HG03103 (cell line): ENCODE measurements around the gene EPN2.

Source experiments
- ATAC-seq: cut with Tn5 transposase; IDR thresholded peaks from one replicate; pipeline ENCODE4 v1.9.1; 2021; ENCODE audit warnings: low read depth; ENCODE audit not compliant: unreplicated experiment

EPN2 gene

GRCh38 chr17:19361326-19361725 is 124.2 kb downstream of the EPN2 start:
- no peak for ATAC-seq

GRCh38 chr17:19361944-19362276 is 124.7 kb downstream of the EPN2 start:
- no peak for ATAC-seq

- ATAC-seq: peak; percentile 72
These were observed 125.3 kb downstream of the EPN2 start, which contains the start of gene B9D1 for GRCh38 chr17:19362277-19363113. Gene B9D1 (minus strand): TSS chr17:19362723. CDS start chr17:19362569, 154 bp downstream.

- no peak for ATAC-seq
These were observed 125.9 kb downstream of the EPN2 start for GRCh38 chr17:19363114-19363438.

- ATAC-seq: no peak
These were observed 126.4 kb downstream of the EPN2 start for GRCh38 chr17:19363460-19364035.

GRCh38 chr17:19364699-19365498 is 127.7 kb downstream of the EPN2 start:
- ATAC-seq: no peak

GRCh38 chr17:19365499-19365817 is 128.3 kb downstream of the EPN2 start:
- ATAC-seq: no peak

GRCh38 chr17:19365833-19366636 is 128.9 kb downstream of the EPN2 start:
- no peak for ATAC-seq

- ATAC-seq: no peak
These were observed 129.4 kb downstream of the EPN2 start for GRCh38 chr17:19366637-19366972.

- ATAC-seq: no peak
These were observed 131.1 kb downstream of the EPN2 start for GRCh38 chr17:19368229-19368628.

GRCh38 chr17:19369107-19369778 is 132.1 kb downstream of the EPN2 start:
- ATAC-seq: no peak

- ATAC-seq: no peak
These were observed 132.8 kb downstream of the EPN2 start for GRCh38 chr17:19369846-19370492.

- no peak for ATAC-seq
These were observed 133.4 kb downstream of the EPN2 start for GRCh38 chr17:19370493-19370960.

GRCh38 chr17:19371259-19372010 is 134.3 kb downstream of the EPN2 start:
- ATAC-seq: no peak

GRCh38 chr17:19372011-19372370 is 134.8 kb downstream of the EPN2 start:
- no peak for ATAC-seq

- ATAC-seq: no peak
These were observed 135.3 kb downstream of the EPN2 start for GRCh38 chr17:19372439-19372838.

- no peak for ATAC-seq
These were observed 135.8 kb downstream of the EPN2 start for GRCh38 chr17:19372866-19373504.

GRCh38 chr17:19374136-19374535 is 137.0 kb downstream of the EPN2 start:
- ATAC-seq: no peak

- no peak for ATAC-seq
These were observed 138.6 kb downstream of the EPN2 start for GRCh38 chr17:19375732-19376131.
